ENCODE results near the gene SLC6A16.
"Not testable (repeated sequence)": the region's sequence is repeated elsewhere in the genome, so short reads cannot be mapped to it uniquely, and the experiment has no call there.

Gene SLC6A16

GRCh38 chr19:49344505-49345423 is 19.8 kb upstream of the SLC6A16 start:
- no peak for DNase-seq (ENCODE audit: low spot score)

GRCh38 chr19:49343123-49343522 is 18.1 kb upstream of the SLC6A16 start:
- no peak for DNase-seq (ENCODE audit: low spot score)

- no peak for DNase-seq (ENCODE audit: low spot score)
These were observed 17.3 kb upstream of the SLC6A16 start for GRCh38 chr19:49342291-49342721.

- DNase-seq (ENCODE audit: low spot score) = no peak
These were observed 16.1 kb upstream of the SLC6A16 start for GRCh38 chr19:49340865-49341718.

GRCh38 chr19:49340069-49340864 is 15.3 kb upstream of the SLC6A16 start:
- peak; percentile 86 for DNase-seq (ENCODE audit: low spot score)

- DNase-seq (ENCODE audit: low spot score) = no peak
These were observed 14.5 kb upstream of the SLC6A16 start for GRCh38 chr19:49339301-49340068.

- DNase-seq (ENCODE audit: low spot score) = no peak
These were observed 13.8 kb upstream of the SLC6A16 start for GRCh38 chr19:49338691-49339300.

GRCh38 chr19:49338023-49338677 is 13.2 kb upstream of the SLC6A16 start:
- DNase-seq (ENCODE audit: low spot score) = no peak

- DNase-seq (ENCODE audit: low spot score) = no peak
These were observed 12.5 kb upstream of the SLC6A16 start for GRCh38 chr19:49337267-49338022.

GRCh38 chr19:49336482-49337266 is 11.7 kb upstream of the SLC6A16 start:
- no peak for DNase-seq (ENCODE audit: low spot score)

- DNase-seq (ENCODE audit: low spot score) = no peak
These were observed 10.9 kb upstream of the SLC6A16 start for GRCh38 chr19:49335784-49336481.

GRCh38 chr19:49335071-49335783 is 10.2 kb upstream of the SLC6A16 start, which contains the start of gene CD37:
TSS of gene CD37 (plus strand) at chr19:49335406. CDS start at chr19:49335541, 135 bp downstream.
- no peak for DNase-seq (ENCODE audit: low spot score)

- DNase-seq (ENCODE audit: low spot score) = no peak
These were observed 8.9 kb upstream of the SLC6A16 start for GRCh38 chr19:49333811-49334288.

- no peak for DNase-seq (ENCODE audit: low spot score)
These were observed 8.4 kb upstream of the SLC6A16 start for GRCh38 chr19:49333418-49333805.

- not testable (repeated sequence) for DNase-seq (ENCODE audit: low spot score)
These were observed 7.9 kb upstream of the SLC6A16 start for GRCh38 chr19:49332691-49333417.

GRCh38 chr19:49331616-49332055 is 6.6 kb upstream of the SLC6A16 start:
- DNase-seq (ENCODE audit: low spot score) = peak; percentile 86
